Vagina (tissue), 2 donors: ENCODE results near the gene EGFR.

Experiments
- POLR2A ChIP-seq, 2 donors: fragments of 450-650 bp; IDR thresholded peaks; one replicate each; pipeline ENCODE4 v1.6.1; 2017; ENCODE audit warnings: antibody characterized with exemption in 2 of 2, mild to moderate bottlenecking in 2 of 2, moderate library complexity in 2 of 2
- TF ChIP-seq, protein P1 (sequence below), 3 experiments: fragments of 450-650 bp in 2 of 3; fragments of 200-600 bp in 1 of 3; sonication (generic) in 1 of 3; IDR thresholded peaks; one replicate each; pipeline ENCODE4 v1.5.1; 2017 to 2019; ENCODE audit warnings: antibody characterized with exemption in 3 of 3, mild to moderate bottlenecking in 2 of 3, moderate library complexity in 2 of 3

DNA sequence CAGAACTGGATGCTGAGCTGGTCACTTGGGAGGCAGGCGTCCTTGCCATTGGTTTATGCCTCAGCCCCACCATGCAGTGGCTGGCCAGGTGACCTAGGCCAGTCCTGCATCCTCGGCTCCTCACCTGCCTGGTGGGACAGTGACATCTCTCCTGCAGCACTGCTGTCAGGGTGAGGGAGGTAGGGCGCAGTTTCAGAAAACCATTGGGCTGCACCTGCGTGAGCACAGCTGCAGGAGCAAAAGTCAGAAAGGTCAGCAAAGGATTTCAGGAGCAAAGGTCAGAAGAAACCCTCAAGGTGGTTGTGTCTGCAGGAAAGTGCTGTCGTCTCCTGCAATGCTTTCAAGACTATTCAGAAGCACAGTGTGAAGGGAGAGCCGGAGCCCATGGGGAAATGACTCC is 48.1 kb downstream of the EGFR start:
- TF ChIP-seq, protein P1, sequence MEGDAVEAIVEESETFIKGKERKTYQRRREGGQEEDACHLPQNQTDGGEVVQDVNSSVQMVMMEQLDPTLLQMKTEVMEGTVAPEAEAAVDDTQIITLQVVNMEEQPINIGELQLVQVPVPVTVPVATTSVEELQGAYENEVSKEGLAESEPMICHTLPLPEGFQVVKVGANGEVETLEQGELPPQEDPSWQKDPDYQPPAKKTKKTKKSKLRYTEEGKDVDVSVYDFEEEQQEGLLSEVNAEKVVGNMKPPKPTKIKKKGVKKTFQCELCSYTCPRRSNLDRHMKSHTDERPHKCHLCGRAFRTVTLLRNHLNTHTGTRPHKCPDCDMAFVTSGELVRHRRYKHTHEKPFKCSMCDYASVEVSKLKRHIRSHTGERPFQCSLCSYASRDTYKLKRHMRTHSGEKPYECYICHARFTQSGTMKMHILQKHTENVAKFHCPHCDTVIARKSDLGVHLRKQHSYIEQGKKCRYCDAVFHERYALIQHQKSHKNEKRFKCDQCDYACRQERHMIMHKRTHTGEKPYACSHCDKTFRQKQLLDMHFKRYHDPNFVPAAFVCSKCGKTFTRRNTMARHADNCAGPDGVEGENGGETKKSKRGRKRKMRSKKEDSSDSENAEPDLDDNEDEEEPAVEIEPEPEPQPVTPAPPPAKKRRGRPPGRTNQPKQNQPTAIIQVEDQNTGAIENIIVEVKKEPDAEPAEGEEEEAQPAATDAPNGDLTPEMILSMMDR (IDR thresholded peaks at IDR 0.05) = no peak
- TF ChIP-seq POLR2A (IDR thresholded peaks at IDR 0.05) = no peak
